ENCODE measurements around the gene KLHL10. TPM values are rescaled to one million over a fixed set of nuclear protein-coding genes. Genes with fewer than 3 reads are reported as not detected.

The KLHL10 gene
- total and polyA plus RNA-seq, 2 of the 13 experiments (the other 11 are each of a cell fraction or from before 2014, with no cell fraction given), result 0.04 to 0.08 TPM

DNA sequence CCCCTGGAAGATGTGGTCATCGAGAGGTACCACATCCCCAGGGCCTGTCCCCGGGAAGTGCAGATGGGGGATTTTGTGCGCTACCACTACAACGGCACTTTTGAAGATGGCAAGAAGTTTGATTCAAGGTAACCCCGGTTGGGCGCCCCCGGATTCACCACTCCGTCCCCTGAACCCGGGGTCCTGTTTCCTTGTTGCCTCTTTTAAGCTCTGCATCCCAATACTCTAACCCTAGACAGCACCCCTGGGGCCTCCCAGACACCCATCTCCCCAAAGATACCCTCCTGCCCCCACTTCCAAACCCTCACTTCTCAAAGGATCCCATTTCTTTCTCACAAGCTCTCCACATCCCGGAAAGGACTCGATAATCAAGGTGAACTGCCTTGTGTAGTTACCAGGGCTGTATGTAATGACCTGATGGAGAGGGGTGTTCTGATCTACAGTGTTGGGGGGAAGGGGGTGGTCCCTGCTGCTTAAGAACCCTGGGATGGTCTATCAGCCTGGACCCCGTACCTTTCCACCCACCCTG lies 24.4 kb upstream of the KLHL10 start (continued):
- TF ChIP-seq ZNF570 (CRISPR knock-in tag; IDR thresholded peaks at IDR 0.05; ENCODE audit: borderline replicate concordance), result no peak
- no peak for TF ChIP-seq PAWR (CRISPR knock-in tag; IDR thresholded peaks at IDR 0.05; ENCODE audit: borderline replicate concordance)
- TF ChIP-seq MXI1 (IDR thresholded peaks at IDR 0.05; ENCODE audit: borderline replicate concordance, low read depth, low read length), result no peak
- TF ChIP-seq, protein P1, sequence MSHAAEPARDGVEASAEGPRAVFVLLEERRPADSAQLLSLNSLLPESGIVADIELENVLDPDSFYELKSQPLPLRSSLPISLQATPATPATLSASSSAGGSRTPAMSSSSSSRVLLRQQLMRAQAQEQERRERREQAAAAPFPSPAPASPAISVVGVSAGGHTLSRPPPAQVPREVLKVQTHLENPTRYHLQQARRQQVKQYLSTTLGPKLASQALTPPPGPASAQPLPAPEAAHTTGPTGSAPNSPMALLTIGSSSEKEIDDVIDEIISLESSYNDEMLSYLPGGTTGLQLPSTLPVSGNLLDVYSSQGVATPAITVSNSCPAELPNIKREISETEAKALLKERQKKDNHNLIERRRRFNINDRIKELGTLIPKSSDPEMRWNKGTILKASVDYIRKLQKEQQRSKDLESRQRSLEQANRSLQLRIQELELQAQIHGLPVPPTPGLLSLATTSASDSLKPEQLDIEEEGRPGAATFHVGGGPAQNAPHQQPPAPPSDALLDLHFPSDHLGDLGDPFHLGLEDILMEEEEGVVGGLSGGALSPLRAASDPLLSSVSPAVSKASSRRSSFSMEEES (CRISPR knock-in tag; IDR thresholded peaks at IDR 0.05), result no peak
- no peak for TF ChIP-seq ZNF691 (CRISPR knock-in tag; IDR thresholded peaks at IDR 0.05; ENCODE audit: borderline replicate concordance, low read depth)
- no peak for TF ChIP-seq ZSCAN12 (CRISPR knock-in tag; IDR thresholded peaks at IDR 0.05)
- TF ChIP-seq NFE2L1 (CRISPR knock-in tag; IDR thresholded peaks at IDR 0.05; ENCODE audit: borderline replicate concordance), result no peak
- TF ChIP-seq TMF1 (CRISPR knock-in tag; IDR thresholded peaks at IDR 0.05; ENCODE audit: low read depth), result 0 out of 2 replicates have a peak, but pooled peaks have one; percentile 44
- no peak for TF ChIP-seq NR2C2 (CRISPR knock-in tag; IDR thresholded peaks at IDR 0.05; ENCODE audit: borderline replicate concordance)
- TF ChIP-seq, protein P2, sequence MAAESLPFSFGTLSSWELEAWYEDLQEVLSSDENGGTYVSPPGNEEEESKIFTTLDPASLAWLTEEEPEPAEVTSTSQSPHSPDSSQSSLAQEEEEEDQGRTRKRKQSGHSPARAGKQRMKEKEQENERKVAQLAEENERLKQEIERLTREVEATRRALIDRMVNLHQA (CRISPR knock-in tag; IDR thresholded peaks at IDR 0.05), result no peak
- TF ChIP-seq SAFB2 (CRISPR knock-in tag; IDR thresholded peaks at IDR 0.05; ENCODE audit: borderline replicate concordance, low read depth), result no peak
- no peak; the same call in 1 of the 2 replicates for TF ChIP-seq KDM5B (CRISPR knock-in tag; IDR thresholded peaks at IDR 0.05; ENCODE audit: borderline replicate concordance)
- TF ChIP-seq ZNF350 (CRISPR knock-in tag; IDR thresholded peaks at IDR 0.05; ENCODE audit: borderline replicate concordance, low read depth), result no peak
- peak; percentile 1; the same call in 1 of the 2 replicates for TF ChIP-seq ZNF275 (CRISPR knock-in tag; IDR thresholded peaks at IDR 0.05; ENCODE audit: borderline replicate concordance)
- no peak for TF ChIP-seq HNF4A (CRISPR knock-in tag; IDR thresholded peaks at IDR 0.05)
- TF ChIP-seq, protein P3, sequence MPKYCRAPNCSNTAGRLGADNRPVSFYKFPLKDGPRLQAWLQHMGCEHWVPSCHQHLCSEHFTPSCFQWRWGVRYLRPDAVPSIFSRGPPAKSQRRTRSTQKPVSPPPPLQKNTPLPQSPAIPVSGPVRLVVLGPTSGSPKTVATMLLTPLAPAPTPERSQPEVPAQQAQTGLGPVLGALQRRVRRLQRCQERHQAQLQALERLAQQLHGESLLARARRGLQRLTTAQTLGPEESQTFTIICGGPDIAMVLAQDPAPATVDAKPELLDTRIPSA (CRISPR knock-in tag; IDR thresholded peaks at IDR 0.05; ENCODE audit: borderline replicate concordance), result 0 out of 2 replicates have a peak, but pooled peaks have one; percentile 80
- TF ChIP-seq ETV5 (CRISPR knock-in tag; IDR thresholded peaks at IDR 0.05; ENCODE audit: borderline replicate concordance), result no peak
- no peak for TF ChIP-seq AFF4 (CRISPR knock-in tag; IDR thresholded peaks at IDR 0.05)
- TF ChIP-seq ZNF878 (CRISPR knock-in tag; IDR thresholded peaks at IDR 0.05), result 0 out of 2 replicates have a peak, but pooled peaks have one; percentile 38
- TF ChIP-seq CHCHD3 (CRISPR knock-in tag; IDR thresholded peaks at IDR 0.05), result no peak
- TF ChIP-seq ZBTB7A (CRISPR knock-in tag; IDR thresholded peaks at IDR 0.05), result no peak
